Erythroblast (primary cell): ENCODE data around the gene SH2D7.

Experiments
- GATA1 ChIP-seq: IDR thresholded peaks from 2 replicates; pipeline ENCODE4 v1.6.1; 2011; ENCODE audit warnings: low read depth, mild to moderate bottlenecking, control low read depth, low read length, moderate library complexity
- POLR2A ChIP-seq: IDR thresholded peaks from 2 replicates; pipeline ENCODE4 v1.6.1; 2011; ENCODE audit warnings: mild to moderate bottlenecking, low read length

- TF ChIP-seq POLR2A: no peak
- TF ChIP-seq GATA1: no peak
Observed at GRCh38 chr15:78104566-78105475, 12.5 kb downstream of the SH2D7 start.
